Loucy (cell line): ENCODE measurements around the gene ACTR10.
"Not testable (repeated sequence)": the region's sequence is repeated elsewhere in the genome, so short reads cannot be mapped to it uniquely, and the experiment has no call there.

Experiments used
- H2AFZ ChIP-seq: fragments of 200-600 bp; sonication (generic); 2 replicates; pipeline ENCODE4 v1.6.0; 2016; ENCODE audit warnings: antibody characterized with exemption, mild to moderate bottlenecking, low read length, moderate library complexity
- H3F3A ChIP-seq: fragments of 200-600 bp; 2 replicates; pipeline ENCODE4 v1.6.0; 2016; ENCODE audit warnings: antibody characterized with exemption, low read depth, mild to moderate bottlenecking
- H3K27me3 ChIP-seq: fragments of 200-600 bp; sonication (generic); 2 replicates; pipeline ENCODE4 v1.6.1; 2014; ENCODE audit warnings: low read length, mild to moderate bottlenecking; ENCODE audit not compliant: insufficient read depth, poor library complexity, severe bottlenecking
- H3K36me3 ChIP-seq: fragments of 200-600 bp; sonication (generic); 2 replicates; pipeline ENCODE4 v1.6.1; 2016; ENCODE audit warnings: low read length; ENCODE audit not compliant: insufficient read depth
- H3K4me1 ChIP-seq: fragments of 200-600 bp; sonication (generic); 2 replicates; pipeline ENCODE4 v1.5.1; 2014; ENCODE audit warnings: low read length, mild to moderate bottlenecking; ENCODE audit not compliant: insufficient read depth, poor library complexity, severe bottlenecking
- H3K4me2 ChIP-seq: fragments of 200-600 bp; sonication (generic); 2 replicates; pipeline ENCODE4 v1.6.0; 2014; ENCODE audit warnings: antibody characterized with exemption, low read length, low read depth, mild to moderate bottlenecking; ENCODE audit not compliant: poor library complexity, severe bottlenecking
- H3K4me3 ChIP-seq: fragments of 200-600 bp; sonication (generic); 2 replicates; pipeline ENCODE4 v1.5.1; 2014; ENCODE audit warnings: low read length, mild to moderate bottlenecking, mixed read lengths; ENCODE audit not compliant: poor library complexity, severe bottlenecking
- H3K79me2 ChIP-seq: fragments of 200-600 bp; sonication (generic); 2 replicates; pipeline ENCODE4 v1.6.1; 2014; ENCODE audit warnings: low read length; ENCODE audit not compliant: insufficient read depth
- H3K9ac ChIP-seq: fragments of 200-600 bp; sonication (generic); 2 replicates; pipeline ENCODE4 v1.6.0; 2014; ENCODE audit warnings: mild to moderate bottlenecking, low read depth, low read length, moderate library complexity; ENCODE audit not compliant: poor library complexity, severe bottlenecking
- H3K9me2 ChIP-seq: fragments of 200-600 bp; sonication (generic); replicated peaks from 2 replicates; pipeline ENCODE4 v1.6.1; 2016; ENCODE audit warnings: low read depth, low read length, mixed read lengths
- H3K9me3 ChIP-seq: fragments of 200-600 bp; sonication (generic); 2 replicates; pipeline ENCODE4 v1.6.1; 2014; ENCODE audit warnings: mild to moderate bottlenecking, antibody characterized with exemption, low read length, low read depth; ENCODE audit not compliant: insufficient read depth
- H4K20me1 ChIP-seq: fragments of 200-600 bp; sonication (generic); 2 replicates; pipeline ENCODE4 v1.6.0; 2014; ENCODE audit warnings: antibody characterized with exemption, low read length, mild to moderate bottlenecking; ENCODE audit not compliant: insufficient read depth, poor library complexity, severe bottlenecking
- CTCF ChIP-seq: fragments of 200-600 bp; sonication (generic); conservative IDR thresholded peaks from 2 replicates; pipeline ENCODE4 v1.5.1; 2014; ENCODE audit warnings: mild to moderate bottlenecking, antibody characterized with exemption, low read length
- EZH2phosphoT487 ChIP-seq: fragments of 200-600 bp; IDR thresholded peaks from 2 replicates; pipeline ENCODE4 v1.6.1; 2018; ENCODE audit warnings: antibody characterized with exemption, mild to moderate bottlenecking, moderate library complexity, borderline replicate concordance

Gene ACTR10

GRCh38 chr14:58245562-58245961, 45.6 kb downstream of the ACTR10 start:
- H3K9me3 ChIP-seq, result no peaks in the 10 kb centered on the region
- H4K20me1 ChIP-seq, result peaks cover 45% of the 10 kb centered on the region
- H3K79me2 ChIP-seq, result peaks cover 57% of the 10 kb centered on the region
- no peaks in the 10 kb centered on the region; the same call in 1 of the 2 replicates for H3K36me3 ChIP-seq
- H3K4me3 ChIP-seq, result peak overlapping the region; percentile 94
- no peaks in the 10 kb centered on the region for H3K9me2 ChIP-seq
- no peaks in the 10 kb centered on the region for H3K27me3 ChIP-seq
- peak overlapping the region; percentile 87 for H3K9ac ChIP-seq
- H2AFZ ChIP-seq, result no peak overlapping the region
- H3F3A ChIP-seq, result no peaks in the 10 kb centered on the region
- TF ChIP-seq CTCF (no peak), EZH2phosphoT487 (no peak)
- peak overlapping the region; percentile 86 for H3K4me2 ChIP-seq
- peaks cover 45% of the 10 kb centered on the region for H3K4me1 ChIP-seq

DNA sequence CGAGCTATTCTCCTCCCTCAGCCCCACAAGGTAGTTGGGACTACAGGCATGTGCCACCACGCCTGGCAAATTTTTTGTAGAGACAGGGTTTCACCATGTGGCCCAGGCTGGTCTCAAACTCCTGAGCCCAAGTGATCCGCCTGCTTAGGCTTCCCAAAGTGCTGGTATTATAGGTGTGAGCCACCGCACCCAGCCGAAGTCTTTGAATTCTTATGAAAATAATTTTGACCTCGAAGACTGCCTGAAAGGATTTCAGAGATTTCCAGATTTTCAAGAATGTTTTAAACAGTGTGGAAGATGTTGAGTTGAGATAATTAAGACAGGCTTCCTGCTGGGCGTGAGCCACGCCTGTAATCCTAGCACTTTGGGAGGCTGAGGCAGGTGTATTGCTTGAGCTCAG, 49.7 kb downstream of the ACTR10 start:
- no peaks in the 10 kb centered on the region for H3F3A ChIP-seq
- no peak overlapping the region for H3K9ac ChIP-seq
- peaks cover 29% of the 10 kb centered on the region; the same call in 1 of the 2 replicates for H3K36me3 ChIP-seq
- H3K4me3 ChIP-seq, result no peak overlapping the region
- no peak for TF ChIP-seq CTCF
- no peak for TF ChIP-seq EZH2phosphoT487
- peaks cover 82% of the 10 kb centered on the region for H3K79me2 ChIP-seq
- no peaks in the 10 kb centered on the region for H3K9me3 ChIP-seq
- peak overlapping the region; percentile 30 for H3K4me2 ChIP-seq
- no peaks in the 10 kb centered on the region for H3K27me3 ChIP-seq
- H3K9me2 ChIP-seq, result no peaks in the 10 kb centered on the region
- H2AFZ ChIP-seq, result no peak overlapping the region
- H4K20me1 ChIP-seq, result peaks cover 57% of the 10 kb centered on the region
- H3K4me1 ChIP-seq, result peaks cover 31% of the 10 kb centered on the region

DNA sequence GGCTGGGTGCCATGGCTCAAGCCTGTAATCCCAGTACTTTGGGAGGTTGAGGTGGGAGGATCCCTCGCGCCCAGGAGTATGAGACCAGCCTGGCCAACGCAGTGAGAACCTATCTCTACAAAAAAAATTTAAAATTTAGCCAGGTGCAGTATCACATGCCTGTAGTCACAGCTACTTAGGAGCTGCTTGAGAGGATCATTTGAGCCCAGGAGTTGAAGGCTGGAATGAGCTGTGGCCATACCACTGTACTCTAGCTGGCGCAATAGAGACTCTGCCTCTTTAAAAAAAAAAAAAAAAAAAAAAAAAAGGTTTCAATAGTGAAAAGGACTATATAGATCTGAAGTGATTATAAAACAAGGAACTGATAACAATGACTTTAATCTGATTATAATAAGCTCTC, 58.2 kb downstream of the ACTR10 start:
- H3K4me2 ChIP-seq, result no peak overlapping the region
- no peaks in the 10 kb centered on the region for H3K27me3 ChIP-seq
- H3K9me3 ChIP-seq, result no peaks in the 10 kb centered on the region
- TF ChIP-seq EZH2phosphoT487 (no peak), CTCF (no peak)
- H3K4me1 ChIP-seq, result no peaks in the 10 kb centered on the region
- peaks cover 9% of the 10 kb centered on the region; the same call in 1 of the 2 replicates for H3K79me2 ChIP-seq
- H3K4me3 ChIP-seq, result no peak overlapping the region
- no peaks in the 10 kb centered on the region for H3F3A ChIP-seq
- no peak overlapping the region for H2AFZ ChIP-seq
- no peak overlapping the region for H3K9ac ChIP-seq
- H3K36me3 ChIP-seq, result peaks cover 76% of the 10 kb centered on the region; the same call in 1 of the 2 replicates
- no peaks in the 10 kb centered on the region for H3K9me2 ChIP-seq
- H4K20me1 ChIP-seq, result peaks cover 17% of the 10 kb centered on the region

DNA sequence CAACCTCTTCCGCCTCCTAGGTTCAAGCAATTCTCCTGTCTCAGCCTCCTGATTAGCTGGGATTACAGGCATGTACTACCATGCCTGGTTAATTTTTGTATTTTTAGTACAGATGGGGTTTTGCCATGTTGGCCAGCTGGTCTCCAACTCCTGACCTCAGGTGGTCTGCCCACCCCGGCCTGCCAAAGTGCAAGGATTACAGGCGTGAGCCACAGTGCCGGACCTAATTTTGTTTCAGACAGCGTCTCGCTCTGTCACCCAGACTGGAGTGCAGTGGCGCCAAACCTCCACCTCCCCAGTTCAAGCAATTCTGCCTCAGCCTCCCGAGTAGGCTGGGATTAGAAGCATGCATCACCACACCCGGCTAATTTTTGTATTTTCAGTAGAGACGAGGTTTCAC, 62.1 kb downstream of the ACTR10 start:
- Histone ChIP-seq H3K36me3 (peaks cover 91% of the 10 kb centered on the region), H4K20me1 (peaks cover 24% of the 10 kb centered on the region), H3K79me2 (peaks cover 10% of the 10 kb centered on the region; the same call in 1 of the 2 replicates)
- not testable (repeated sequence) for H3K4me1 ChIP-seq, H3K4me2 ChIP-seq, H3K9ac ChIP-seq, H2AFZ ChIP-seq, H3K9me2 ChIP-seq, H3K9me3 ChIP-seq, H3F3A ChIP-seq, H3K4me3 ChIP-seq, H3K27me3 ChIP-seq
